Endothelial cell of umbilical vein (primary cell): ENCODE results near the gene MALT1. TPM values are rescaled to one million over a fixed set of nuclear protein-coding genes. Genes with fewer than 3 reads are reported as not detected.

ENCODE experiments used
- Bru-seq: library from RNA; stranded (reverse); fragments of 400-500 nt; gene quantifications from one replicate; lab custom pipeline; 2021; lab: Mats Ljungman, UMichigan
- BruChase-seq, 2 experiments: library from RNA; stranded (reverse); fragments of 400-500 nt; gene quantifications; one replicate each; lab custom pipeline; 2021; lab: Mats Ljungman, UMichigan
- BruUV-seq: library from RNA; stranded (reverse); fragments of 400-500 nt; replicated peaks from 2 replicates; lab custom pipeline; 2021; lab: Mats Ljungman, UMichigan
- CTCF ChIA-PET: fragments of 300-600, 350-600 bp; sonication (Branson Sonifier 250); formaldehyde crosslinking; loops from one replicate; lab custom pipeline; 2021; ENCODE audit warnings: antibody characterized with exemption, inconsistent platforms; lab: Charles Lee
- POLR2A ChIA-PET: fragments of 300-600, 350-600 bp; sonication (Branson Sonifier 250); formaldehyde crosslinking; loops from one replicate; lab custom pipeline; 2021; ENCODE audit warnings: antibody characterized with exemption, inconsistent platforms; lab: Charles Lee
- DNase-seq: peaks from one replicate; pipeline ENCODE4 v3.0.0-alpha.2; 2011; ENCODE audit warnings: low read depth, low spot score
- FAIRE-seq: peaks from 2 replicates; lab custom pipeline; 2011; peaks lifted over from hg19 to GRCh38; lab: Jason Lieb, UNC
- H2AFZ ChIP-seq: 2 replicates; pipeline ENCODE4 v1.6.0; 2012; ENCODE audit warnings: low read depth, low read length, control low read depth, inconsistent platforms
- H3K27ac ChIP-seq: 2 replicates; pipeline ENCODE4 v1.5.1; 2011; ENCODE audit warnings: low read depth, mild to moderate bottlenecking, control low read depth, low read length, moderate library complexity; ENCODE audit not compliant: insufficient read depth
- H3K27me3 ChIP-seq, 2 experiments: 2 replicates each; pipeline versions ENCODE4 v1.6.0 to v1.6.1; 2011; ENCODE audit warnings: low read length in 2 of 2, mixed read lengths in 1 of 2; ENCODE audit not compliant: control insufficient read depth in 2 of 2, insufficient read depth in 2 of 2
- H3K36me3 ChIP-seq, 2 experiments: 2 replicates in 1 of 2; 3 replicates in 1 of 2; pipeline ENCODE4 v1.5.1; 2011; ENCODE audit warnings: low read length in 2 of 2, mild to moderate bottlenecking in 1 of 2, moderate library complexity in 1 of 2; ENCODE audit not compliant: control insufficient read depth in 2 of 2, insufficient read depth in 2 of 2; ENCODE audit errors: extremely low read depth in 1 of 2
- H3K4me1 ChIP-seq: 3 replicates; pipeline ENCODE4 v1.5.1; 2011; ENCODE audit warnings: mild to moderate bottlenecking, low read length; ENCODE audit not compliant: control insufficient read depth, insufficient read depth; ENCODE audit errors: extremely low read depth
- H3K4me2 ChIP-seq: 2 replicates; pipeline ENCODE4 v1.6.1; 2011; ENCODE audit warnings: low read length, control low read depth, mixed read lengths; ENCODE audit not compliant: insufficient read depth
- H3K4me3 ChIP-seq, 3 experiments: fragments of 200-600 bp in 1 of 3; sonication (generic), shearing (Covaris generic) in 1 of 3; replicated peaks in 1 of 3; 2 replicates each; pipeline ENCODE4 v1.5.1; 2011 to 2016; ENCODE audit warnings: control low read depth in 3 of 3, low read length in 3 of 3, mild to moderate bottlenecking in 2 of 3, inconsistent platforms in 1 of 3, low read depth in 1 of 3, moderate library complexity in 1 of 3; ENCODE audit not compliant: insufficient read depth in 1 of 3
- H3K79me2 ChIP-seq: 2 replicates; pipeline ENCODE4 v1.6.0; 2012; ENCODE audit warnings: low read length, inconsistent platforms; ENCODE audit not compliant: control insufficient read depth, insufficient read depth
- H3K9ac ChIP-seq: replicated peaks from 2 replicates; pipeline ENCODE3; 2011; ENCODE audit warnings: low read length, control low read depth; ENCODE audit not compliant: insufficient read depth; ENCODE audit errors: extremely low read depth
- H3K9me1 ChIP-seq: replicated peaks from 3 replicates; pipeline ENCODE4 v1.6.0; 2011; ENCODE audit warnings: mild to moderate bottlenecking, low read length; ENCODE audit not compliant: control insufficient read depth, insufficient read depth; ENCODE audit errors: extremely low read depth
- H3K9me3 ChIP-seq: replicated peaks from 2 replicates; pipeline ENCODE4 v1.5.1; 2012; ENCODE audit warnings: low read length, inconsistent platforms; ENCODE audit not compliant: control insufficient read depth, insufficient read depth
- H4K20me1 ChIP-seq: replicated peaks from 2 replicates; pipeline ENCODE3; 2011; ENCODE audit warnings: mild to moderate bottlenecking, low read length; ENCODE audit not compliant: control insufficient read depth, insufficient read depth; ENCODE audit errors: extremely low read depth
- CTCF ChIP-seq, 2 donors: IDR thresholded peaks; 1 replicate in 1 of 2; 2 replicates in 1 of 2; pipeline ENCODE4 v1.5.1; 2011; ENCODE audit warnings: low read length in 2 of 2, mild to moderate bottlenecking in 2 of 2, moderate library complexity in 2 of 2, control low read depth in 1 of 2, inconsistent platforms in 1 of 2, low read depth in 1 of 2; ENCODE audit not compliant: insufficient read depth in 1 of 2; ENCODE audit errors: extremely low read depth in 1 of 2
- EZH2 ChIP-seq: IDR thresholded peaks from 2 replicates; pipeline ENCODE4 v1.6.1; 2012; ENCODE audit warnings: borderline replicate concordance, low read depth, mild to moderate bottlenecking, moderate library complexity, low read length, inconsistent platforms; ENCODE audit not compliant: severe bottlenecking
- FOS ChIP-seq: IDR thresholded peaks from 2 replicates; pipeline ENCODE4 v1.6.1; 2011; ENCODE audit warnings: mild to moderate bottlenecking, low read length, moderate library complexity, borderline replicate concordance; ENCODE audit not compliant: insufficient read depth
- GATA2 ChIP-seq: IDR thresholded peaks from 2 replicates; pipeline ENCODE4 v1.7.0; 2011; ENCODE audit warnings: low read depth, mild to moderate bottlenecking, moderate library complexity, mixed read lengths, low read length; ENCODE audit not compliant: insufficient read length, insufficient read depth
- JUN ChIP-seq: IDR thresholded peaks from 2 replicates; pipeline ENCODE4 v1.6.1; 2011; ENCODE audit warnings: borderline replicate concordance, low read depth; ENCODE audit not compliant: insufficient read length, insufficient read depth
- MAX ChIP-seq: IDR thresholded peaks from 2 replicates; pipeline ENCODE4 v1.6.1; 2011; ENCODE audit not compliant: insufficient read depth, insufficient read length
- MYC ChIP-seq: IDR thresholded peaks from one replicate; pipeline ENCODE4 v1.6.1; 2011; ENCODE audit warnings: mild to moderate bottlenecking, low read depth, low read length
- POLR2A ChIP-seq: IDR thresholded peaks from 2 replicates; pipeline ENCODE4 v1.6.1; 2012; ENCODE audit warnings: low read depth, mild to moderate bottlenecking, control low read depth, low read length
- POLR2AphosphoS5 ChIP-seq: IDR thresholded peaks from 2 replicates; pipeline ENCODE4 v1.6.1; 2012; ENCODE audit warnings: low read depth, mild to moderate bottlenecking, control low read depth, low read length, moderate library complexity; ENCODE audit not compliant: insufficient read depth
- dilution Hi-C: fragments of 300-500 bp; cut with MboI; formaldehyde crosslinking; loops from one replicate; pipeline ENCODE4 v1.15.0; 2019; ENCODE audit warnings: low sequenced_read_pairs; ENCODE audit not compliant: extremely low pct_ligation_motif_present
- intact Hi-C: fragments of 100-400 bp; cut with micrococcal nuclease; formaldehyde crosslinking; loops from one replicate; pipeline ENCODE4 v1.10.0; 2022
- long read RNA-seq: library from polyadenylated mRNA; stranded (forward); transcript quantifications from one replicate; pipeline ENCODE4 v2.0.0, GENCODE V29; 2021
- polyA minus RNA-seq, 3 experiments: library from RNA; depleted of rRNA, polyadenylated mRNA; stranded (reverse); fragments of >200 nt; gene quantifications; 1 replicate in 1 of 3; 2 replicates in 2 of 3; pipeline ENCODE4 v1.2.3, GENCODE V29; 2011
- polyA plus RNA-seq, 4 experiments: library from polyadenylated mRNA; depleted of rRNA in 3 of 4; stranded (reverse) in 3 of 4; unstranded in 1 of 4; fragments of >200 nt; gene quantifications; 2 replicates each; pipeline versions ENCODE4 v1.2.1 to v1.2.3, GENCODE V29; 2011 to 2012; ENCODE audit warnings: missing spikeins in 1 of 4
- total RNA-seq: library from RNA; stranded (reverse); gene quantifications from 2 replicates; pipeline ENCODE4 v1.2.3, GENCODE V29; 2021

The MALT1 gene
- total RNA-seq (5.1 and 8.8 TPM in 2 replicates), polyA plus RNA-seq (2.8 and 3.2 TPM in 2 replicates), polyA minus RNA-seq (3.8 and 7.6 TPM in 2 replicates), Bru-seq, nascent RNA (percentile 54 among the genes with signal in this experiment), BruChase-seq, experiment 1, labeled RNA remaining after a 6-hour chase (percentile 64 among the genes with signal in this experiment), BruChase-seq, experiment 2, labeled RNA remaining after a 2-hour chase (percentile 63 among the genes with signal in this experiment)
- 3.7 TPM in 2 replicates for polyA plus RNA-seq (2011; cell fraction: cytosol; rRNA removed)
- polyA plus RNA-seq (2011; cell fraction: nucleus; rRNA removed), result 5.9 and 6.7 TPM in 2 replicates
- polyA plus RNA-seq (2012), result 2.9 and 3.4 TPM in 2 replicates
- polyA minus RNA-seq (2011; cell fraction: cytosol; rRNA and poly(A)+ RNA removed), result 14.6 TPM
- 4.8 and 6.5 TPM in 2 replicates for polyA minus RNA-seq (2011; cell fraction: nucleus; rRNA and poly(A)+ RNA removed)
- long read RNA-seq, full-length matches to known transcripts, result 8 of 9 reads
- long read RNA-seq, partial matches to known transcripts, result 0 of 9 reads
- long read RNA-seq, other reads (novel, unspliced or antisense), result 1 of 9 reads

GRCh38 chr18:58671111-58671631, at the start of gene MALT1:
MALT1 (plus strand) TSS chr18:58671465; CDS start chr18:58671644, 179 bp downstream.
- H3K9ac ChIP-seq, result peak within 1 kb of the TSS; percentile 76
- dilution Hi-C loops (no loop called here), intact Hi-C loops (loop anchor here (1.0 to 5.0 kb wide), 5 partner anchors 11 to 629 kb away; partner anchors contain the start of gene NEDD4L)
- H4K20me1 ChIP-seq, result no peaks in the 10 kb centered on the region
- no peaks in the 10 kb centered on the region for H3K9me1 ChIP-seq
- peaks cover 5% of the 10 kb centered on the region in 2 experiments for H3K27me3 ChIP-seq
- FAIRE-seq (peak; percentile 87), DNase-seq (peak; percentile 85)
- POLR2A ChIA-PET, result interaction anchor here (0.7 kb wide), 1 partner anchor 30 kb away, joined by 4 read pairs; no protein-coding TSS in a partner anchor
- H3K79me2 ChIP-seq, result no peaks in the 10 kb centered on the region
- H2AFZ ChIP-seq, result peak within 1 kb of the TSS; percentile 94
- peak; percentile 38 for TF ChIP-seq POLR2AphosphoS5
- TF ChIP-seq POLR2A, result peak; percentile 50
- no peak for TF ChIP-seq FOS
- H3K36me3 ChIP-seq, result no peaks in the 10 kb centered on the region
- no peaks in the 10 kb centered on the region for H3K9me3 ChIP-seq
- CTCF ChIA-PET, result interaction anchor here (0.8 to 3.6 kb wide), 7 partner anchors 10 to 141 kb away, joined by 3 to 16 read pairs (median 5); no protein-coding TSS in a partner anchor
- peak within 1 kb of the TSS; percentile 64 for H3K4me2 ChIP-seq
- peak within 1 kb of the TSS; percentile 36 for H3K27ac ChIP-seq
- BruUV-seq, result no TSS peak
- peaks cover 25% of the 10 kb centered on the region for H3K4me1 ChIP-seq
- peak within 1 kb of the TSS; percentile 60 to 72 (median 64) for H3K4me3 ChIP-seq

GRCh38 chr18:58624011-58624410, 47.3 kb upstream of the MALT1 start:
- POLR2A ChIA-PET, result no interaction called here
- no TSS peak for BruUV-seq

More at GRCh38 chr18:58624011-58624410, 47.3 kb upstream of the MALT1 start:
- no peak overlapping the region for H3K4me2 ChIP-seq
- H3K4me3 ChIP-seq, result no peak overlapping the region
- H3K79me2 ChIP-seq, result no peaks in the 10 kb centered on the region
- H3K9me3 ChIP-seq, result no peaks in the 10 kb centered on the region
- DNase-seq (no peak), FAIRE-seq (no peak)
- no peak for TF ChIP-seq MYC
- TF ChIP-seq JUN, result no peak
- TF ChIP-seq FOS, result no peak
- no peak for TF ChIP-seq GATA2
- no peak for TF ChIP-seq POLR2A
- no peak for TF ChIP-seq CTCF (IDR thresholded peaks at IDR 0.05; ENCODE audit: extremely low read depth in 1 of 2, insufficient read depth in 1 of 2, low read depth in 1 of 2, low read length in 2 of 2)
- no peak for TF ChIP-seq EZH2
- no peak for TF ChIP-seq POLR2AphosphoS5
- no peak for TF ChIP-seq MAX
- no peaks in the 10 kb centered on the region for H4K20me1 ChIP-seq
- no peaks in the 10 kb centered on the region for H3K9me1 ChIP-seq
- dilution Hi-C loops, result no loop called here
- H3K9ac ChIP-seq, result no peak overlapping the region
- no peaks in the 10 kb centered on the region for H3K36me3 ChIP-seq
- intact Hi-C loops, result no loop called here
- H3K27ac ChIP-seq, result no peak overlapping the region
- H2AFZ ChIP-seq, result no peak overlapping the region
- no peaks in the 10 kb centered on the region for H3K4me1 ChIP-seq
- peaks cover 2 to 7% of the 10 kb centered on the region in 2 experiments for H3K27me3 ChIP-seq
- CTCF ChIA-PET, result no interaction called here
